Kidney epithelial cell (primary cell): Measurements from ENCODE around the gene ZNF808. TPM values are rescaled to one million over a fixed set of nuclear protein-coding genes. Genes with fewer than 3 reads are reported as not detected.
"Not testable (repeated sequence)": the region's sequence is repeated elsewhere in the genome, so short reads cannot be mapped to it uniquely, and the experiment has no call there.

Experiments
- DNase-seq: peaks from one replicate; pipeline ENCODE4 v3.0.0-alpha.2; 2010; ENCODE audit warnings: low read depth
- H3K27me3 ChIP-seq: 2 replicates; pipeline ENCODE4 v1.6.0; 2011; ENCODE audit warnings: low read length; ENCODE audit not compliant: control insufficient read depth, insufficient read depth
- H3K36me3 ChIP-seq: 2 replicates; pipeline ENCODE4 v1.5.1; 2011; ENCODE audit warnings: low read length; ENCODE audit not compliant: control insufficient read depth, insufficient read depth
- H3K4me3 ChIP-seq: 2 replicates; pipeline ENCODE4 v1.5.1; 2011; ENCODE audit warnings: low read depth, mild to moderate bottlenecking, control low read depth, low read length
- total RNA-seq: library from RNA; depleted of rRNA; stranded (reverse); fragments of >200 nt; gene quantifications from 2 replicates; pipeline ENCODE4 v1.2.3, GENCODE V29; 2015
- TF ChIP-seq, protein P1 (sequence below): IDR thresholded peaks from 2 replicates; pipeline ENCODE4 v1.5.1; 2011; ENCODE audit warnings: mild to moderate bottlenecking, moderate library complexity, low read length, control low read depth, inconsistent platforms; ENCODE audit not compliant: insufficient read depth, poor library complexity, severe bottlenecking

ZNF808 gene
- total RNA-seq: 12.4 and 15.0 TPM in 2 replicates

DNA sequence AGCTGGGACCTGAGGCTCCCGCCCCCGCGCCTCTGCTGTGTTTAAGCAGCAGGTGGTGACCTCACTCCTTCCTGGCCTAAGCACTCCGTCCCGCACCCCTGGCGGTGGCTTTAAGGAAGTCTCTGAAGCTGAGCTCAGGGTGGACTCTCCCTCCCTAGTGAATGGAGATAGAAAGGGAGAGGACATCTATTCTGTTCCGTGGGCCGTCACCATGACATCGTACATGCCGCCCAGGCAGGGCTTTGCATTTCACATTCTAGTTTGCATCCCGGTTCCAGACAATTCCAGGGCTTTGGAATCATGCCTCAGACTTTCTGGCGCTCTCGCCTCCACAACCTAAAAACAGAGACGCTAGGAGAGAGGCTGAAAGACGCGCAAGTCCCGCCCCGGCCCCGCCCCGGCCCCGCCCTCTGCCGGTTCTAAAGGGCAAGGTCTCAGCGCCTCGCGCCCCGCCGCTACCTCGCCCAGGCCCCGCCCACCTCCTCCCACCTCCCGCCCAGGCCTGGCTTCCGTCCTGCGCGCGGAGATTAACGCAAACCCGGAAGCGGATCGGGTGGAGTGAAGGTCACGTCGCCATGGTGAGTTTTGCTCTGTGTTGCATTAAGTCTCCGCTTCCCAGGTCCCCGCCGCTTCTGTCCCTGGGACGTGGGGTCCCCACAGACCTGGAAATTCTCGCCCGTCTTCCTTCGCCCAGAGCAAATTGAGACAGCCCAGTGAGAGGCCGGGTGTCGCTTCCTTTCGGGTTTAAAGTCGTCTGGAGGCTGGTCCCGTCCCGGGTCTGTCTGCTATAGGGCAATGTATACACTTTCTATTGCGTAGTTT lies at the start of gene ZNF808:
Gene ZNF808 (plus strand): TSS at position 535 of the 822 bp plus-strand sequence. CDS start 15,617 bp downstream, outside the sequence.
- no peaks in the 10 kb centered on the region for H3K36me3 ChIP-seq
- H3K27me3 ChIP-seq: no peaks in the 10 kb centered on the region
- TF ChIP-seq, protein P1, sequence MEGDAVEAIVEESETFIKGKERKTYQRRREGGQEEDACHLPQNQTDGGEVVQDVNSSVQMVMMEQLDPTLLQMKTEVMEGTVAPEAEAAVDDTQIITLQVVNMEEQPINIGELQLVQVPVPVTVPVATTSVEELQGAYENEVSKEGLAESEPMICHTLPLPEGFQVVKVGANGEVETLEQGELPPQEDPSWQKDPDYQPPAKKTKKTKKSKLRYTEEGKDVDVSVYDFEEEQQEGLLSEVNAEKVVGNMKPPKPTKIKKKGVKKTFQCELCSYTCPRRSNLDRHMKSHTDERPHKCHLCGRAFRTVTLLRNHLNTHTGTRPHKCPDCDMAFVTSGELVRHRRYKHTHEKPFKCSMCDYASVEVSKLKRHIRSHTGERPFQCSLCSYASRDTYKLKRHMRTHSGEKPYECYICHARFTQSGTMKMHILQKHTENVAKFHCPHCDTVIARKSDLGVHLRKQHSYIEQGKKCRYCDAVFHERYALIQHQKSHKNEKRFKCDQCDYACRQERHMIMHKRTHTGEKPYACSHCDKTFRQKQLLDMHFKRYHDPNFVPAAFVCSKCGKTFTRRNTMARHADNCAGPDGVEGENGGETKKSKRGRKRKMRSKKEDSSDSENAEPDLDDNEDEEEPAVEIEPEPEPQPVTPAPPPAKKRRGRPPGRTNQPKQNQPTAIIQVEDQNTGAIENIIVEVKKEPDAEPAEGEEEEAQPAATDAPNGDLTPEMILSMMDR: peak; percentile 68
- peak; percentile 73 for DNase-seq
- H3K4me3 ChIP-seq: peak within 1 kb of the TSS; percentile 62

DNA sequence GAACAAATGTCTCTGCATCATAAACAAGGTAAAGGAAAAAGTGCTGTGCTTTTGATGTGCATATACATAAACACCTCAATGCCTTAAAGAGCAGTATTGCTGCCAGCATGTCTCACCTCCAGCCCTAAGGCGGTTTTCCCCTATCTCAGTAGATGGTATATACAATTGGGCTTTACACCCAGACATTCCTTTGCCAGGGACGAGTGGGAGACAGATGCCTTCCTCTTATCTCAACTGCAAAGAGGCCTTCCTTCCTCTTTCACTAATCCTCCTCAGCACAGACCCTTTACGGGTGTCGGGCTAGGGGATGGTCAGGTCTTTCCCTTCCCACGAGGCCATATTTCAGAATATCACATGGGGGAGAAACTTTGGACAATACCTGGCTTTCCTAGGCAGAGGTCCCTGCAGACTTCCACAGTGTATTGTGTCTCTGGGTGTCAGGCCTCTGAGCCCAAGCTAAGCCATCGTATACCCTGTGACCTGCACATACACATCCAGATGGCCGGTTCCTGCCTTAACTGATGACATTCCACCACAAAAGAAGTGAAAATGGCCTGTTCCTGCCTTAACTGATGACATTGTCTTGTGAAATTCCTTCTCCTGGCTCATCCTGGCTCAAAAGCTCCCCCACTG lies 43.2 kb upstream of the ZNF808 start:
- H3K4me3 ChIP-seq, H3K36me3 ChIP-seq, H3K27me3 ChIP-seq, DNase-seq: not testable (repeated sequence)

DNA sequence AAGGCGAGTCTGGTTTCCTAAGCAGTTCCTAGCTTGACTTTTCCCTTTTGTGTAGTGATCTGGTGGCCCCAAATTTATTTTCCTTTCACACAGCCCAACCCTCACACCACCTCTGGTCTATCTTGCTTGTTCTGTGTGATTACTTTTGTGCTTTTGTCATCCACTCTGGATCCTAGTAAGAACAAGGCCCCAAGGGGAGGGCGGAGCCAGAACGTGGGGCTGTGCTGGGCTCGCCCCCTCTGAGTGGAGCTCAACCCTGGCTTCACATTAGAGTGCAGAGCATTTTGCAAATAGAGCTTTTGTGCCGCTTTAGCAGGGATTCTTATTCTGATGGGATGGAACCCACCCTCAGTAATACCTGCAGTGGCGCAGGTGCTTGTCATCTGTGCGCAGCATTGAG lies 42.4 kb upstream of the ZNF808 start:
- not testable (repeated sequence) for H3K4me3 ChIP-seq, H3K36me3 ChIP-seq, DNase-seq, H3K27me3 ChIP-seq

DNA sequence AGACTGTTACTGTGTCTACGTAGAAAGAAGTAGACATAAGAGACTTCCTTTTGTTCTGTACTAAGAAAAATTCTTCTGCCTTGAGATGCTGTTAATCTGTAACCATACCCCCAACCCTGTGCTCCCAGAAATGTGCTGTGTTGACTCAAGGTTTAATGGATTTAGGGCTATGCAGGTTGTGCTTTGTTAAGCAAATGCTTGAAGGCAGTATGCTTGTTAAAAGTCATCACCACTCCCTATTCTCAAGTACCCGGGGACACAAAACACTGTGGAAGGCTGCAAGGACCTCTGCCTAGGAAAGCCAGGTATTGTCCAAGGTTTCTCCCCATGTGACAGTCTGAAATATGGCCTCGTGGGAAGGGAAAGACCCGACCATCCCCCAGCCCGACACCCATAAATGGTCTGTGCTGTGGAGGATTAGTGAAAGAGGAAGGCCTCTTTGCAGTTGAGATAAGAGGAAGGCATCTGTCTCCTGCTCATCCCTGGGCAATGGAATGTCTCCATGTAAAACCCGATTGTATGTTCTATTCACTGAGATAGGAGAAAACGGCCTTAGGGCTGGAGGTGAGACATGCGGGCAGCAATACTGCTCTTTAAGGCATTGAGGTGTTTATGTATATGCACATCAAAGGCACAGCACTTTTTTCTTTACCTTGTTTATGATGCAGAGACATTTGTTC lies 41.8 kb upstream of the ZNF808 start:
- H3K36me3 ChIP-seq, H3K27me3 ChIP-seq, DNase-seq, H3K4me3 ChIP-seq: not testable (repeated sequence)

DNA sequence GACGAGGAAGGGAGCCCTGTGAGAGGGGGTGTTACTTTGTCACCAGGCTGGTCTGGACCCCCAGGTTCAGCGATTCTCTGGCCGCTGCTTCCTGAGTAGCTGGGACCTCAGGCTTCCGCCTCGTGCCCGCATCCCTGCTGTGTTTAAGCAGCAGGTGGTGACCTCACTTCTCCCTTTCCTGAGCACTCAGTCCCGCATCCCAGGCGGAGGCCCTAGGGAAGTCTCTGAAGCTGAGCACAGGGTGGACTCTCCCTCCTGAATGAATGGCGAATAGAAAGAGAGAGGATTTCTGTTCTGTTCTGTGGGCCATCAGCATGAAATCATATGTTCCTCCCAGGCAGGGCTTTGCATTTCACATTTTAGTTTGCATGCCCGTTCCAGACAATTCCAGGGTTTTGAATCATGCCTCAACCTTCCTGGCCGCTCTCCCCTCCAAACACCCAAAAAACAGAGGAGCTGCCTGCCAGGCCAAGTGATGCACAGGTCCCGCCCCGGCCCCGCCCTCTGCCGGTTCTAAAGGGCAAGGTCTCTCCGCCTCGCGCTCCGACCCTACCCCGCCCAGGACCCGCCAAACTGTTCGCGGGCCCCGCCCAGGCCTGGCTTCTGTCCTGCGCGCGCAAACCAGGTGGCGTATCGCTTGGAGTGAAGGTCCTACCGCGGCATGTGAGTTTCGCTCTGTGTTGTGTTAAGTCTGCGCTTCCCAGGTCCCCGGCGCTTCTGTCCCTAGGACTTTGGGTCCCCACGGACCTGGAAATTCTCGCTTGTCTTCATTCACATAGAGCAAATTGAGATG lies 35.1 kb upstream of the ZNF808 start:
- no peak for DNase-seq
- TF ChIP-seq, protein P1: no peak
- H3K4me3 ChIP-seq: no peak overlapping the region
- H3K27me3 ChIP-seq: no peaks in the 10 kb centered on the region
- no peaks in the 10 kb centered on the region for H3K36me3 ChIP-seq

DNA sequence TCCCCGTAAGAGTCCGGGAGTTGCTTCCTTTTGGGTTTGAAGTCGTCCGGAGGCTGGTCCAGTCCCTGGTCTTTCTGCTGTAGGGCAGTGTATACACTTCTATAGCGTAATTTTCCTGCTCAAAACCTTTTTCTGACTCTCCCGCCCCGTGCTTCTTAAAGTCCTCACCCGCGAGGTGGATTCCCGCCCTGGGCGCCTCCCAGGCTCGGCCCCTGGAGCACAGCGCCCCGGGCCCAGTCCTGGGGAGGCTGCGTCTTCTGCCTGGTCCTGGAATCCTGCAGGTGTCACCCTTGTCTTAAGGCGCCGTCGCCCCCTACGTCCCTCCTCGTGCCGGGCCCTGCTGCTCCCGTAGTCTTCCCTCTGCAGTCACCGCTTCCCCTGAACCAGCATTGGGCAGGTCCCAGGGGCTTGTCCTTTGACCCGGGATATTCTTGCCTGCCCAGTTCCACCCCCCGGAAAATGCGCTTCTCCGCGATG lies 34.4 kb upstream of the ZNF808 start:
- Histone ChIP-seq H3K27me3 (no peaks in the 10 kb centered on the region), H3K36me3 (no peaks in the 10 kb centered on the region), H3K4me3 (no peak overlapping the region)
- DNase-seq: no peak
- TF ChIP-seq, protein P1: no peak

DNA sequence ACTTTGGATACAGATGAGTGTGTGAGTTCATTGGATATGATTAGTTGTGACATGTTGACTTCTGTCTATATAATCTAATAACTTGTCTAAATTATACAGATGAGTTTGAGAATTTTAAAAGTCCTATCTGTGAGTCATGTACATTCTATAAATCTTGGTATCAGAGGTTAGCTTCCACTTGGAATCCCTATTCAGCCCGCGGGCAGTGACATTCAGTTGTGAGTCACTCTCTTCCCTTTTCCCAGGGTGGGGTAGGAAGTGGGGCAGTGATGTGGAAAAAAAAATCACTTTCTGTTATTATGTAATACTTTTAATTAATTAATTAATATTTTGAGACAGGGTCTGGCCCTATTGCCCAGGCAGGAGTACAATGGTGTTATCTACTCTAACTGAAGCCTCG lies 33.0 kb upstream of the ZNF808 start:
- Histone ChIP-seq H3K27me3 (no peaks in the 10 kb centered on the region), H3K36me3 (no peaks in the 10 kb centered on the region), H3K4me3 (no peak overlapping the region)
- TF ChIP-seq, protein P1: no peak
- no peak for DNase-seq
